ENCODE results near the gene AMDHD1.
"Not testable (repeated sequence)": the region's sequence is repeated elsewhere in the genome, so short reads cannot be mapped to it uniquely, and the experiment has no call there.

The AMDHD1 gene

DNA sequence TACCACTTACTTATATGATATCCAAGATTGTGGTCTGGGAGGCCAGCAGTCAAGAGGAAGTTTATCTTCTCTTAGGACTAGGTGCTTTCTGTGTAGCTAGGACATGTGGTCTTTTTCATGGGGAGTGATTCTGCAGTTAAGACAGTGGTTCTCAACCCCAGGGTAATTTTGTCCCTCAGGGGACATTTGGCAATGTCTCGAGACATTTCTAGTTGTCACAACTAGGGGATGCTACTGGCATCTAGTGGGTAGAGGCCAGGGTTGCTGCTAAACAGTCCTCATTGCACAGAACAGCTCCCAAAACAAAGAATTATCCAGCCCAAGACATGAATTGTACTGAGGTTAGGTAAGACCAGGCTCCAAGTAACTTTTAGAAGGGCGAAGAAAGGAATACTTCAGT lies 20.0 kb downstream of the AMDHD1 start:
- no peak for DNase-seq (ENCODE audit: low spot score)

DNA sequence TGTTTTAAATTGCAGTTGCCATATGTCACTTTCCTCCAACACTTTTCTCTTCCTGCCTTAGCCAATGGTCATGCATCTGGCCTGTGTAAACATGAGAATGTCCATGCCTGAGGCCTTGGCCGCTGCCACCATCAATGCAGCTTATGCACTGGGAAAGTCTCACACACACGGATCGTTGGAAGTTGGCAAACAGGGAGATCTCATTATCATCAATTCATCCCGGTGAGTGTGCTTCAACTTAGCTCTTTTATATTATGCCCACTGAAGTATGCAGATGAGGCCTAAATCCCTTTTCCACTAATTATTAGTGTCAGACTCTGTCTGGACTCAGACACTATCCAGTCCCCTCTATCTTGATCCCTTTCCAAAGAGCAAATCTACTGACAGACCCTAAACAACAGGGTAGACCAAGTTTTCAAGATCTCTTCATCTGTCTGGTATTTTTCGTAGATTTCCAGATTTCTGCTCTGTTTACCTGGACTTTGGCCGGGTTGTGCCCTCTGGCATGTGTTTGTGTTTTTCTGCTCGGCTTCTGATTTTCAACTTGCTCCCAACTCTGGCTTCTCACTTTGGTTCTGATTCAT lies 23.2 kb downstream of the AMDHD1 start:
- no peak for DNase-seq (ENCODE audit: low spot score)

DNA sequence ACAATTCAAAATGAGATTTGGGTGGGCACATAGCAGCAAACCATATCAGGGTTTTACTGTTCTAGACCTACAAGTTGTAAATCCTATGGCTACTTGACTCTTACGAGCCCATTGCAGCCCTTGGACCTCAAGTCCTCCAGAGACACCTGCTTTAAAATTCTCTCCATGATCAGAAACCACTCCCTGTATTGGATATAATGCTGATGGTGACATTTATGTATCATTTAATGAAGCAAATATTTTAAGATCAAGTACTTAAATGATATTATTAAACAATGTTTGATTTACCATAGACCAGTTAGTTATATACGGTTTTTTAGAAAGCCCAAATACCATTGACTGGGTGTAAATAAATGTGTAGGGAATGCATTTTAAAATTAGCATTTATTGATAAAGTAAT lies 24.2 kb downstream of the AMDHD1 start:
- DNase-seq (ENCODE audit: low spot score): no peak

DNA sequence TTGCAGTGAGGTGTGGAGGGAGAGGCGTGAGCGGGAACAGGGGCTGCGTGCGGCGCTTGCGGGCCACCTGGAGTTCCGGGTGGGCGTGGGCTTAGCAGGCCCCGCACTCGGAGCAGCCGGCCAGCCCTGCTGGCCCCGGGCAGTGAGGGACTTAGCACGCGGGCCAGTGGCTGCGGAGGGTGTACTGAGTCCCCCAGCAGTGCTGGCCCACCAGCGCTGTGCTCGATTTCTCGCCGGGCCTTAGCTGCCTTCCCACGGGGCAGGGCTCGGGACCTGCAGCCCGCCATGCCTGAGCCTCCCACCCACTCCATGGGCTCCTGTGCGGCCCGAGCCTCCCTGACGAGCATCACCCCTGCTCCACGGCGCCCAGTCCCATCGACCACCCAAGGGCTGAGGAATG lies 26.0 kb downstream of the AMDHD1 start:
- DNase-seq (ENCODE audit: low spot score): not testable (repeated sequence)

DNA sequence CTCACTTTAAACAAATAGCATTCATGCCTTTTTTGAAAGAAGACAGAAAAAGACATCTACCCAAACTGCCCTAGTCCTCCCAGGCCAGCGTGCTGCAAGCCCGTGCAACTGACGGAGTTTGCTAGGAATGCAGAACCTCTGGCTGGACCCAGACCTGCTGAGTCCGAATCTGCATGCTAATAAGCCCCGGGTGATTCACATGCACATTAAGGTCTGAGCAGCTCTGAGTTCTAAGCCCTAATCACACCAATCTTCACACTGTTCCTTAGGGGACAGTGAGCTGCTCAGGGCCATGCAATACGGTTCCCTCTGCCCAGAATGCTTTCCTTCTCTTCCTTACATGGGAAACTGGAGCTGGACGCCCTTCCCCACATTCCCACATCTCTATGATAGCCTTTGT lies 27.8 kb downstream of the AMDHD1 start:
- no peak for DNase-seq (ENCODE audit: low spot score)

DNA sequence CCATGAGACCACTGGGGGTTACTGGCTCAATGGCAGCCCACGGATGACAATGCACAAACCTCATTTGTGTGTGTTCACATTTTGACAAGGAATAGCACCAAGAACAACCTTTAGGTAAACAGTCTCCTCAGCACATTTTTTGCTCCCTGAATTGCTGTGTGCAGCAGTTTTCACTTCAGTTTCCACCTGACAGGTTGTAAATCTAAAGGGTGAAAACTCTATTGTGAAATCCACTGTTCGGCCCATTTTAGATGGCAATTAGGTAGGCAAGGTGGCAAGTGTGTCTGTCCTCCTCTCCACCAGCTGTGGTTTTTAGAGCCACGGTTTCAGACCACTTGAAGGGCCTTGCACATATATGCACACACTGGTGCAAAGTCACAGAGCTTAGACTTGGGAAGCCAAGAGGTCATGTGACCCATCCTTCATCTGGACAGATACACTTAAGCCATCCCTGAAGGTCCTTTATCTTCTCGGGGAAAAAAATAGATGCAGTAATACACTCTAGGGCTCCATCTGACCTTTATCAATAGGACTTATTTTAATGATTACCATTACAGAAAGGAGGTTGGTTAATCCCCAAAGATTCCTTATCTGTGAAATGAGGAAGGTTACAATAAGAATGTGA lies 29.8 kb downstream of the AMDHD1 start:
- no peak for DNase-seq (ENCODE audit: low spot score)

DNA sequence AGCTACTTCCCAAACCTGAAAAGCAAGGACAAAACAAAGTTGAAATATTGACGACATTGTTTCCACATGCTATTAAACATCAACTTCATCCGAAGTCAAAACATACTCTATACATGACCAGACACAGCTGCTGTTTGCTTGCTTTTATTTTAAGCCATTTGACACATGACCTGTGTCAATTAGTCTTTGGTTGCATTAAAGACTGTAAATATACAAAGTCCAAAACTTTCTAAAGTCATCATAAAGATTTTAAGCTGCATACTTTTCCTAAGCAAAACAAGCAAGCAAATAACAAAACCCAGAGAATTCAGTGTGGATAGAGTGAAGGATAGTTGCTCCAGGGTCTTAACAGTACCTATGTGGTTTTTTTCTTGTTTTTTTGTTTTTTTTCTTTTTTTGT lies 31.2 kb downstream of the AMDHD1 start:
- DNase-seq (ENCODE audit: low spot score): no peak

DNA sequence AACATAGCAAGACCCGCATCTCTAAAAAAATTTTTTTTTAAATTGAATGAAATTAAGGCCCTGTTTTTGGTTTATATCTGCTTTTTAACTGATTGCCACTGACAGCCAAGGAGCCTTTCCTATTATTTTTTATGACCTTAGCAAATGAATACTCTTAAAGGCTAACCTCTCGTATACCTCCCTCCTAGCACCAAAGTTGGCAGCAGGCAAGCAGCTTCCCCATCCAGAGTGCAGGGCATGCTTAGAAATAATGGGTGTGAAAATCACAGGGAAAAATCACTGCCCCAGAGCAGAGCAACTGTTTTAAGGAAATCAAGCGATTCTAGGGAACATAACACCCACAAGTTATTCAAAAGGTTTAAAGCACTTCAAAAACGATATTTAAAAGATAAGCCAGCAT lies 32.4 kb downstream of the AMDHD1 start:
- DNase-seq (ENCODE audit: low spot score): no peak

DNA sequence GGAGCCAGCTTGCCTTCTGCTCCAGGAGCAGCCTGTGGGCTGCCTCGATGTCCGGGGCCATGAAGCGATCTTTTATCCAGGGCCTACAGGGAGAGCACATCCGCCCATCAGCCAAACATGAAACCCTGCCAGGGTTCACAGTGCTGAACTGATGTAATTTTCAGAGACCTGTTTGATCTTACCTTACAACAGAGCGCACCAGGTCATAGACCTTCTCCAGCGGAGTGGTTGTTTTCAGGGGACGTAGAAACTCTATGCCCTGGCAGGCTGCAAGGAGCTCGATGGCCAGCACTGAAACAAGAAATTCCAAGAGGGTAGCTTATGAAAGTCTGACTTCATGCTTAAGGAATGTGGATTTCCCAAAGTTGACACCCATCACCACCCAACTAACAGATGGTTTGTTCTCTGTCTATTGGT lies 33.3 kb downstream of the AMDHD1 start:
- DNase-seq (ENCODE audit: low spot score): no peak

DNA sequence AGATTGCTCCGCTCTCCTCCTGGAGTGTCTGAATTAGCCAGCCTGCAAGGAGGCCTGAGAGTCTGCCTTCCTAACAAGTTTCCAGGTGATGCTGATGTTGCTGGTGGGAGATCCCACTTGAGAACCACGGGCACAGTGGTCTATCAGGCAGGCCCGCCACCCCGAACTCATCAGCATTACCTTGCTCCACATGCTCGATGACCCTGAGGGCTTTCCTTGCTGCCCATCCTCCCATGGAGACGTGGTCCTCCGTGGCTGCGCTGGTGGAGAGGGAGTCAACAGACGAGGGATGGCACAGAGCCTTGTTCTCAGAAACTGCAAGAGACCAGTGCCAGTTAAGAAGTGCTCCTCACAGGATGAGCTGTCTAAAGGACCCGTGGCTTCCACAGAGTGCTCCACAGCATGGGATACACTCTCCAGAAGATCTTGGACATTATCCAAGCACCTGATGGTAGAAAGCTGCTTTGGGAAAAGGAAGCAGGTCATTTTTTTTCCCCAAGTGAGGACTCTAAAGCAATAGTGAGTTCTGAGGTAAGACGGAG lies 34.7 kb downstream of the AMDHD1 start:
- no peak for DNase-seq (ENCODE audit: low spot score)

DNA sequence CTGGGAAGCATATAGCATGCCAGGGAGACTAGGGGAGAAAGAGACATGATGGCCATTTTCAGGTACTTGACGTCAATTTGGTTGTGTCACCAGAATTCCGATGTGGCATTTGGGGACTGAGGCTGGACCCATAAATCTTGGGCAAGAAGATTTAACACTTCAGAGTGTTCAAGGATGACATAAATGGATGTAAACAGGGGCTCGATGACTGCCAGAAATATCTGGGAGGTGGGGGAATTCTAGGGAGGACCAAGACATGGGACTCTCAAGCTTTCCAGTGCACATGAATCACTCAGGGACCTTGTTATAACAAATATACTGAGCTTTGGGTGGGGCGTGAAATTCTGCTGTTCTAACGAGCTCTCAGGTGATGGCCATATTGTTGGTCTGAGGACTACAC lies 35.2 kb downstream of the AMDHD1 start:
- DNase-seq (ENCODE audit: low spot score): no peak

DNA sequence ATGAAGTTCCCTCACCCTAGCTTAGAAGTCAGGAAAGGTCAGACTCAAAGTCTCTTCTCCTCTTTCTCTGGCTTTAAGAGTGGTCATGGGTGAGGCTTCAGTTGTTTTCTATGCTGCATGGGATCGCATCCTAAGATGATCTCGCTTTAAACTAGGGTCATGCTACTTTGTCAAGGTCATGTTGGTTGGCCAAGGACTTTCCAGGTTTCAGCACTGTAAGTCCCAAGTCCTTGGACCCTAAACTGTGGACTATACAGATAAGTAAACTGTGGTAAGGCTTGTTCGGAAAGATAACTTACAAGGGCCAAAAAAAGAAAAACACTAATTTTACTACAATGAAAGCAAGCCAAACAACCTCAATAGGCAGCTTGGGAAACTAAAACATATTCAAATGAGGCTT lies 35.6 kb downstream of the AMDHD1 start:
- DNase-seq (ENCODE audit: low spot score): no peak

DNA sequence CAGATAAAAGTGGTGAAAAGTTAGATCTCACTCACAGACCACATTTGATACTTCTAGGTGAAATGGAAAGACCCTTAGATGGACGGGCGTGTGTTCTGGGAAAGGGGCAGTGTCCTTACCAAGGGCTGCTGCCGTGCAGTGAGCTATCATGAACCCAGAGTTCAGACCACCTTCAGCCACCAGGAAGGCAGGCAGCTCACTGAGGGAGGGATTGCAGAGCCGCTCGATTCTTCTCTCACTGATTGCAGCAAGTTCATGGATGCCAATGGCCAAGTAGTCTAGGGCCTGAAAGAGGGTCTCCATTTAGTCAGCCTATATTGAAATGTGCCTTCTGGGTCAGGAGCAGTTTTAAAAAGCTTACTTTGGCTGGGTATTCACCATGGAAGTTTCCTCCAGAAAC lies 37.3 kb downstream of the AMDHD1 start:
- no peak for DNase-seq (ENCODE audit: low spot score)

DNA sequence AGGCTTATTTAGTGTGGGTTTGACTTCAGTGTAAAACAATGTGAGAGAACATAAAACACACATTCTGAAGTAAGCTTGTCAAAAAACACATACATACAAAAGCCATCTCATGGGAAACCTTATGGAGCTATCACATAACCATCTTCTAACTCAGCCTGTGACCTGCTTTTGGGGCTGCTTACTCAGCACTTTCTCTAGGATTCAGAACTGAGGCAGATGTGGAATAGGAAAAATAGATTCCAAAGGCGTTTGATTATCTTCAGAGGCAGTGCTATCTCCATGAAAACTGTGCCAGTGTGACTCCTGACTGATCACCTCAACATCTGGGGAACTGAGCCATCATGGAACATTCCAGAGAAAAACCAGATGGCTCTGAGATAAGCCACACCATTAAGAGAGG lies 39.5 kb downstream of the AMDHD1 start:
- no peak for DNase-seq (ENCODE audit: low spot score)

DNA sequence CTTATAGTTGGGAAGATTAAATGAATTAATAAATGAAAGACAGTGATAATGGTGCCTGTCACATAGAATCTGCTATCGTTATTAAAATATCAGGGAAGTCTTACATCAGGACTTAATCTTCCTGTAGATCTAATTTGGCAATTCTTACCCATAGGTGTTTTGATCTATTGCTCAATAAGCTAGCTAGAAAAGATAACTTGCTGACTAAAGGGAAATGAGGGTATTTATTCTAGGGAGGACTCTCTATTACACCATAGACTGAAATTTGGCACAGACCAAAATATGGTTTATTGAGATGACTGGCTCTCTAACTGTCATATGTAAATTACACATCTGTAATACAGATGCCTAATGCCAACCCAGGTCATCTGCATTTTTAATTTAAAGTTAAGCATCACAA lies 41.6 kb downstream of the AMDHD1 start:
- DNase-seq (ENCODE audit: low spot score): no peak

DNA sequence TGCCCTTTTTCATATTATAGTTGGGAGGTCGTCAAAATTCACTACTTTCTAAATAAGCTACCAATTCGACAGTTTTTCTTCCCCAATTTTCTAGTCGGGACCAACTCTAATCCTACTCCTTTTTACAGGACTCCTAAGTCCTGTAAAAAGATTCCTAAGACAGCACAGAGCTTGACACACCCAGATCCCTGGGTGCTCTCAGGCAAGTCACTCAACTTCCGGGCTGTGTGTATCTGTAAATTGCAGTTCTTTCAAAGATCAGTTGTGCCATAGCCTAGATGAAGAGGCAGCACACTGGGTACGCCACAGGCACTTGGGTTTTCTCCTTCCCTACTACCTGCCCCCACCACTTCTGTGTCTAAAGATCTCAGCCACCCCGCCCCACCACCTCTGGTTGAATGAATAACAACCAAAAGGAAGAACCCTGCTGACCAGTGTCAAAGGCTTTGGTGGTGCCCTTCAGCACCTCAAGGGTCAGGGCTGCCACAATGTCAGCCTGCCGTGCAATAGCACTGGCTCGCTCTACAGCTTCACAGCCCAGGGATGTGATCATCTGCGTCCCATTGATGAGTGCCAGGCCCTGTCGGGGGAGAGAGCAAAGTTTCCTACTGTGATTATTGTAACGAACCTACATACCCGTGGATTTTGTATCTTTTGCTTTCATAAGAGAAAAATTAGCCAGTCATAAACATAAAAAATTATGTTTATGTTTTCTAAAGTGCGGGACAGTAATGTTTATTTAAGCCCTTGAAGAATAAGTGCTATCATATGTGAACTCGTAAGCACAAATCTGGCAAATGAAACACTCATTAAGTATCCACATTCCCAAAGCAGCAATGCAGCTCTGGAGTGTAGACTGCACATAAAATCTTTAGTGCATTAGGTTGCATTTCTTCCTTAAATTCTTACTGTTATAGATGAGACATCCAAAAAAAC lies 43.8 kb downstream of the AMDHD1 start:
- DNase-seq (ENCODE audit: low spot score): no peak

DNA sequence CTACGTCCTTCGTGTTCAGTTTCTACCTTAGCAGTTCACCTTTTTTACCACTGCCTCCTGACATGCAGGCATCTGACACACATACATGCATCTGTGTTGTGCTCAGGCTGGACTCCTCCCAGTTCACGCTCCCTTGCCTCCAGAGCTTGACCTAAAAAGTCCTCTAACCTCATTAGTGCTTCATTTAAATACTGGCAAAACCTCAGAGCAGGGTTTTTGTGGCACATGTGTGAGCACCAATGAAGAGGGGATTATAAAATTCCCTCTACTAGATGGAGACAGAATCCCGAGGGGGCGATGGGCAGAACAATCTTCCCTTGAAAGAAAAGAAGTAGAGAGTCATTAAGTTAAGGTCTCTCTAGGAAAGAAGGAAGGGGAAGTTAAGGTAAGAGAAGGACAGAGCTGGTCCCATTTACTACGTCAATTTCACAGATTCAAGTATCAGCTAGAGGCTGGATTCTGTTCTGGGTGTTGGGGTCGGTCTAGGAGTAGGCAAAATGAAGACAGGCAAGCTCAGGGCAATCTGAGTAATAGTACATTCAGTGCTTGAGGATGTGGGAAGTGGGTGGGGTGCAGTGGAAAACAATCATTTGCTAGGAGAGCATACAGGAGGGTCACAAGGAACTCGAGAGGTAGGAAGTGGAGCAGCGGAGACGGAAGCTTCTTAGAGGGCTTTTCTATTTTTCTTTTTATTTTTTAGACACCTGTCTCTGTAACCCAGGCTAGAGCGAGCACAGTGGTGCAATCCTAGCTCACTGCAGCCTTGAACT lies 45.6 kb downstream of the AMDHD1 start:
- DNase-seq (ENCODE audit: low spot score): no peak

DNA sequence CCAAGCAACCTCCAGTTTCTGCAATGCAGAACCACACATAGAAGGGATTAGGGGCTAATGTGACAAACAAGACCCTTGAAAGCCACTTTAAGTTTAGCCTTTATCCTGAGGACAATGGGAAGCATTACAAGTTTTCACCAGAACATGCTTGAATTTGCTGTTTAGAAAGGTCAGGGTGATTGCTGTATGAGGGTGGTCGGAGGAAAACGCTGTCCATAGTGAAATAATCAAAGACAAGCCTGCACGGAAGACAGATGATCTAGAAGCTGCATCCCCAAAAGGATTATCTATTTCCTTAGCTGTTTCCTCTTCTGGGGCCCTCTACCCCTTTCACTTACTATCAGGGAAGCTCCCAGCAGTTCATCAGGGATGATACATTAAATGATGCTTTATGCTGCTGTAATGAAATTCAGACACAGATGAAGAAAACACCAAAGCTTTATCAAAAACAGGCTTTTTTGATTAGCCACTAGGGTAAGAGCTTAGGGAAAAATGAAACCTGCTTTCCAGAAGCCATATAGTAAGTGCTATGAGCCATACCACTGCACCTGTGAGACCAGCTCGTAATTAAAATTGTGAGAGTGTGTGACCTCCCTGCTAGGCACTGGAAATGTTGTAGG lies 46.5 kb downstream of the AMDHD1 start:
- no peak for DNase-seq (ENCODE audit: low spot score)

DNA sequence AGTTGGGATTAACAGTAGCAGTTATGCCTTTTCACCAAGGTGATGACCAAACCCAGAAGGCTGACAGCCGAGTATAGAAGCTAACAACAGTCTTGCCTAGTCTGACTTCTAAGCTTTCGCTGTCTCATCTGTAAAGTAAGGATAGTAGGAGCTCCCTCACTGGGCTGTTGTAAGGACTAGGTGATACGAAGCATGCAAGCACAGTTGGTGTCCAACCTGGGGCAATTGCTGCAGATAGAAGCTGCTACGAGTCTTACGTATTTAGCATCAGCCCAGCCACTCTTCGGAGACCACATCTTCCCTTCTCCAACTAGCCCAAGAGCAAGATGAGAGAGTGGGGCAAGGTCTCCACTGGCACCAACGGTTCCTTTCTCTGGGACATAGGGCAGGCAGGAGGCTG lies 47.0 kb downstream of the AMDHD1 start:
- DNase-seq (ENCODE audit: low spot score): no peak

DNA sequence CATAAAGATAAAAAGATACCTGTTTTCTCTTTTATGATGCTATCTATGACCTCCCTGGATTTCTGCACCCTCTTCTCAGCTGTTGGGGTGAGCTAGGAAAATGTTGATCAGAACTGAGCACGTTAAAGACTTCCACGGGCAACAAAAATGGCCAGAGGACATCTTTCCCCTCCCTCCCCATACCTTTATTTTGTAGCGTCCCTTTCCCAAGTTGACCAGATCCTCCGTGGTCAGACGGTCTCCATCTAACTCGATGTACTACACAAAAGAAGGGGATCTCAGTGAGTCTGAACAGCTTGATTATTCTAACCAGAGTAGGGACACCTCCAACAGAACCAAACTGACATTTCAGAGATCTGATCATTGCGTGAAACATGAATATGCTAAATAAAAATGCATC lies 50.8 kb downstream of the AMDHD1 start:
- no peak for DNase-seq (ENCODE audit: low spot score)

DNA sequence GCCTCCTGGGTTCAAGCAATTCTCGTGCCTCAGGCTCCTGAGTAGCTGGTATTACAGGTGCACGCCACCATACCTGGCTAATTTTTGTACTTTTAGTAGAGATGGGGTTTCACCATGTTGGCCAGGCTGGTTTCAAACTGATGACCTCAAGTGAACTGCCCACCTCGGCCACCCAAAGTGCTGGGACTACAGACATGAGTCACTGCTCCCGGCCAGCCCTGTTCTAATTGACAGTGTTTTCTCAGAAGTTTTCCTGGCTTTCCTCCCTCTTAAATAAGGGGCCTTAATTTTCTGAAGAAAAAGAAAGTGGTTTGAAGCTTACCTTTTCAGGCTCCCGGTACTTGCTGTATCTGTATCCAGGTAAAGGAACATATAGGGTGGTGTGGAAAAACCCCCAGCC lies 51.3 kb downstream of the AMDHD1 start:
- no peak for DNase-seq (ENCODE audit: low spot score)
